Panc1 (cell line): ENCODE results near the gene TBX1. TPM values are rescaled to one million over a fixed set of nuclear protein-coding genes. Genes with fewer than 3 reads are reported as not detected.
A peak's percentile ranks its signal among the peaks of the same experiment; 100 is the strongest.

ENCODE experiments used
- ATAC-seq: fragments of 200-7000 bp; cut with Tn5 transposase; 2 replicates; pipeline ENCODE4 v1.9.1; 2020; ENCODE audit warnings: mild to moderate bottlenecking, moderate library complexity
- BruUV-seq: library from RNA; stranded (reverse); fragments of 400-500 nt; replicated peaks from 2 replicates; lab custom pipeline; 2021; lab: Mats Ljungman, UMichigan
- CTCF ChIA-PET: fragments of 300-600 bp; sonication (Branson Sonifier 250); formaldehyde crosslinking; loops from one replicate; lab custom pipeline; 2022; ENCODE audit warnings: antibody characterized with exemption; lab: Charles Lee
- POLR2A ChIA-PET: fragments of 300-600 bp; sonication (Branson Sonifier 250); formaldehyde crosslinking; loops from one replicate; lab custom pipeline; 2022; ENCODE audit warnings: antibody characterized with exemption; lab: Charles Lee
- DNase-seq: peaks from one replicate; pipeline ENCODE4 v3.0.0-alpha.2; 2010; ENCODE audit warnings: low read depth, low spot score
- H3K27ac ChIP-seq: 2 replicates; pipeline ENCODE4 v1.5.1; 2011; ENCODE audit warnings: mild to moderate bottlenecking, low read length, inconsistent platforms
- H3K27me3 ChIP-seq: fragments of 200-500 bp; sonication (Bioruptor generic); 2 replicates; pipeline ENCODE4 v1.6.0; 2014; ENCODE audit warnings: low read length, inconsistent platforms; ENCODE audit not compliant: control insufficient read depth, insufficient read depth
- H3K36me3 ChIP-seq: fragments of 200-500 bp; sonication (Bioruptor generic); 2 replicates; pipeline ENCODE4 v1.5.1; 2014; ENCODE audit warnings: inconsistent platforms, mild to moderate bottlenecking, low read length, moderate library complexity; ENCODE audit not compliant: control insufficient read depth, insufficient read depth
- H3K4me1 ChIP-seq: 2 replicates; pipeline ENCODE4 v1.5.1; 2011; ENCODE audit warnings: inconsistent platforms, mild to moderate bottlenecking, low read length, moderate library complexity; ENCODE audit not compliant: control insufficient read depth, insufficient read depth
- H3K4me3 ChIP-seq, 2 experiments: 2 replicates each; pipeline ENCODE4 v1.5.1; 2011 to 2012; ENCODE audit warnings: low read depth in 2 of 2, low read length in 2 of 2, mild to moderate bottlenecking in 2 of 2, inconsistent platforms in 1 of 2, moderate library complexity in 1 of 2
- H3K9me3 ChIP-seq: fragments of 200-500 bp; sonication (Bioruptor generic); 2 replicates; pipeline ENCODE4 v1.5.1; 2014; ENCODE audit warnings: low read depth, mild to moderate bottlenecking, inconsistent platforms, low read length, moderate library complexity; ENCODE audit not compliant: control insufficient read depth, insufficient read depth
- CTCF ChIP-seq: fragments of 450-650 bp; IDR thresholded peaks from 2 replicates; pipeline ENCODE4 v1.5.1; 2017; ENCODE audit warnings: mild to moderate bottlenecking
- POLR2AphosphoS5 ChIP-seq: IDR thresholded peaks from 2 replicates; pipeline ENCODE4 v1.6.1; 2012; ENCODE audit warnings: mild to moderate bottlenecking, low read depth, low read length, moderate library complexity
- SIN3A ChIP-seq: IDR thresholded peaks from 2 replicates; pipeline ENCODE4 v1.6.1; 2012; ENCODE audit warnings: low read depth, mild to moderate bottlenecking, low read length, moderate library complexity, borderline replicate concordance; ENCODE audit not compliant: insufficient read depth
- TCF7L2 ChIP-seq: IDR thresholded peaks from 2 replicates; pipeline ENCODE4 v1.6.1; 2011; ENCODE audit warnings: mild to moderate bottlenecking, low read depth, low read length, inconsistent platforms
- in situ Hi-C: cut with HindIII; loops from 2 replicates; pipeline ENCODE4 v1.10.0; 2016; ENCODE audit warnings: low sequenced_read_pairs, low pct_unique_long_range_greater_than_20kb
- intact Hi-C: fragments of 100-400 bp; cut with micrococcal nuclease; formaldehyde crosslinking; loops from one replicate; pipeline ENCODE4 v1.10.0; 2022; ENCODE audit not compliant: unreplicated experiment
- total RNA-seq: library from RNA; stranded (reverse); gene quantifications from one replicate; pipeline ENCODE4 v1.2.1, GENCODE V29; 2021; ENCODE audit not compliant: unreplicated experiment
- TF ChIP-seq, protein P1 (sequence below), 2 experiments: IDR thresholded peaks; 2 replicates each; pipeline ENCODE4 v1.6.1; 2011 to 2012; ENCODE audit warnings: low read depth in 2 of 2, control low read depth in 1 of 2, low read length in 1 of 2, mild to moderate bottlenecking in 1 of 2, moderate library complexity in 1 of 2; ENCODE audit not compliant: insufficient read depth in 1 of 2

The TBX1 gene
- total RNA-seq, 1 experiment from 2014 or later = 91.7 TPM

- in situ Hi-C loops (no loop called here), intact Hi-C loops (no loop called here)
- Histone ChIP-seq H3K9me3 (no peaks in the 10 kb centered on the region), H3K27me3 (no peaks in the 10 kb centered on the region), H3K4me3 (no peak overlapping the region), H3K4me1 (no peaks in the 10 kb centered on the region), H3K27ac (no peak overlapping the region), H3K36me3 (no peaks in the 10 kb centered on the region)
- ChIA-PET CTCF (no interaction called here), POLR2A (interaction anchor here (0.6 kb wide), 1 partner anchor 30 kb away, joined by 6 read pairs; no protein-coding TSS in a partner anchor)
- no TSS peak for BruUV-seq
- TF ChIP-seq, protein P1, sequence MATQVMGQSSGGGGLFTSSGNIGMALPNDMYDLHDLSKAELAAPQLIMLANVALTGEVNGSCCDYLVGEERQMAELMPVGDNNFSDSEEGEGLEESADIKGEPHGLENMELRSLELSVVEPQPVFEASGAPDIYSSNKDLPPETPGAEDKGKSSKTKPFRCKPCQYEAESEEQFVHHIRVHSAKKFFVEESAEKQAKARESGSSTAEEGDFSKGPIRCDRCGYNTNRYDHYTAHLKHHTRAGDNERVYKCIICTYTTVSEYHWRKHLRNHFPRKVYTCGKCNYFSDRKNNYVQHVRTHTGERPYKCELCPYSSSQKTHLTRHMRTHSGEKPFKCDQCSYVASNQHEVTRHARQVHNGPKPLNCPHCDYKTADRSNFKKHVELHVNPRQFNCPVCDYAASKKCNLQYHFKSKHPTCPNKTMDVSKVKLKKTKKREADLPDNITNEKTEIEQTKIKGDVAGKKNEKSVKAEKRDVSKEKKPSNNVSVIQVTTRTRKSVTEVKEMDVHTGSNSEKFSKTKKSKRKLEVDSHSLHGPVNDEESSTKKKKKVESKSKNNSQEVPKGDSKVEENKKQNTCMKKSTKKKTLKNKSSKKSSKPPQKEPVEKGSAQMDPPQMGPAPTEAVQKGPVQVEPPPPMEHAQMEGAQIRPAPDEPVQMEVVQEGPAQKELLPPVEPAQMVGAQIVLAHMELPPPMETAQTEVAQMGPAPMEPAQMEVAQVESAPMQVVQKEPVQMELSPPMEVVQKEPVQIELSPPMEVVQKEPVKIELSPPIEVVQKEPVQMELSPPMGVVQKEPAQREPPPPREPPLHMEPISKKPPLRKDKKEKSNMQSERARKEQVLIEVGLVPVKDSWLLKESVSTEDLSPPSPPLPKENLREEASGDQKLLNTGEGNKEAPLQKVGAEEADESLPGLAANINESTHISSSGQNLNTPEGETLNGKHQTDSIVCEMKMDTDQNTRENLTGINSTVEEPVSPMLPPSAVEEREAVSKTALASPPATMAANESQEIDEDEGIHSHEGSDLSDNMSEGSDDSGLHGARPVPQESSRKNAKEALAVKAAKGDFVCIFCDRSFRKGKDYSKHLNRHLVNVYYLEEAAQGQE (IDR thresholded peaks at IDR 0.05; ENCODE audit: insufficient read depth in 1 of 2, low read depth in 2 of 2, low read length in 1 of 2) = no peak
- TF ChIP-seq POLR2AphosphoS5 = no peak
- TF ChIP-seq CTCF = no peak
- no peak for TF ChIP-seq SIN3A
- no peak for TF ChIP-seq TCF7L2
- ATAC-seq = no peak
- no peak for DNase-seq
These were observed 43.4 kb upstream of the TBX1 start for GRCh38 chr22:19717181-19717580.

- no peaks in the 10 kb centered on the region for H3K9me3 ChIP-seq
- H3K36me3 ChIP-seq = no peaks in the 10 kb centered on the region
- H3K4me3 ChIP-seq = peak overlapping the region; percentile 46 to 49
- DNase-seq = no peak
- ChIA-PET CTCF (no interaction called here), POLR2A (no interaction called here)
- no peaks in the 10 kb centered on the region for H3K27me3 ChIP-seq
- in situ Hi-C loops = no loop called here
- ATAC-seq = peak; percentile 82
- BruUV-seq = no TSS peak
- intact Hi-C loops = no loop called here
- no peak overlapping the region for H3K27ac ChIP-seq
- TF ChIP-seq, protein P1 (IDR thresholded peaks at IDR 0.05; ENCODE audit: insufficient read depth in 1 of 2, low read depth in 2 of 2, low read length in 1 of 2) = no peak
- peak; percentile 94 for TF ChIP-seq CTCF
- no peak for TF ChIP-seq TCF7L2
- peak; percentile 41; the same call in 1 of the 2 replicates for TF ChIP-seq SIN3A
- TF ChIP-seq POLR2AphosphoS5 = no peak
- H3K4me1 ChIP-seq = no peaks in the 10 kb centered on the region
These were observed 42.7 kb upstream of the TBX1 start for GRCh38 chr22:19717691-19718455.
